ENCODE data around the gene SULF2.
A peak's percentile ranks its signal among the peaks of the same experiment; 100 is the strongest.

SULF2 gene

DNA sequence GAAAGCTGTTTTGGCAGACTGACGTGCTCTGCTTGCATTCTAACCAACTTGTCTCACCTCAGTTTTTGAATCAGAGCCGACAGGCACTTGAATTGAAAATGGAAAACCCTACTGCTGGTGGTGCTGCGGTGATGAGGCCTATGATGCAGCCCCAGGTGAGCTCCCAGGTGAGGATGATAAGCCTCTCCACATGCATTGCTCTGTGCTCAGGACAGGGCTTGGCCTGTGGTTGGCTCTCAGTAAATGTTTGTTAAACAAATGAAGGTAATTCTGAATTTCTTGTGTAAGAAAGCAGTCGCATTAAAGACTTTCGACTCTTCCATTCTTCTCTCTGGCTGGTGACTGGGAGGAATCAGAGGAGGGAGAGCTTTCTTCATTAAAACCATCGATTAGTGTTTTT is 136.3 kb downstream of the SULF2 start:
- peak; percentile 52 for DNase-seq (ENCODE audit: low spot score)

DNA sequence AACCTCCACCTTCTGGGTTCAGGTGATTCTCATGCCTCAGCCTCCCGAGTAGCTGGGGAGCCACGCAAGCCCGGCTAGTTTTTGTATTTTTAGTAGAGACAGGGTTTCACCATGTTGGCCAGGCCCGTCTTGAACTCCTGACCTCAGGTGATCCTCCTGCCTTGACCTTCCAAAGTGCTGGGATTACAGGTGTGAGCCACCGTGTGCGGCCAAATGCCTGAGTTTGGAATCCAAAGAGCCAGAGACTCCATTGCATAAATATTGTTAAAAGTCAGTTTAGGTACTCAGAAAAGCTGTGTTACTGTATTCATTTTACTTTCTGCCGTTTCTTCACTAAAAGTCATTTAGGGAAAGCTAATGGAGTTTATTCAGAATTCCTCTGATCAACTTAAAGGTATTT is 137.3 kb downstream of the SULF2 start:
- DNase-seq (ENCODE audit: low spot score) = no peak

DNA sequence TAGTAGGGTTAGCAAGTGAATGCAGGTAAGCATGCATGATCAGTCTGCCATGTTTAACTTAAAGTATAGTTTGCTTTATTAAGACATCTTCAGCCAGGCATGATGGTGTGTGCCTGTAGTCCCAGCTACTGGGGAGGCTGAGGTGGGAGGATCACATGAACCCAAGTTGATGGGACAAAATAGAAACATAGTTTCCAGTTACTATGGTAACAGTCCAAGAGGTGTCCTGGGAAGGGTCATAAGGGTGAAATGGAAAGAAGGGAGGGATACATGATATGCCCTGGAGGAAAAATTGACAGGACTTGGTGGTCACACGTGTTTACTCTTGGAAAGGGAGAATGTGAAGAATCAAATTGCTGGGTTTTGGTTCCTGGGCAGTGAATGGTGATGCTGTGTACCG is 139.6 kb downstream of the SULF2 start:
- DNase-seq (ENCODE audit: low spot score) = no peak

DNA sequence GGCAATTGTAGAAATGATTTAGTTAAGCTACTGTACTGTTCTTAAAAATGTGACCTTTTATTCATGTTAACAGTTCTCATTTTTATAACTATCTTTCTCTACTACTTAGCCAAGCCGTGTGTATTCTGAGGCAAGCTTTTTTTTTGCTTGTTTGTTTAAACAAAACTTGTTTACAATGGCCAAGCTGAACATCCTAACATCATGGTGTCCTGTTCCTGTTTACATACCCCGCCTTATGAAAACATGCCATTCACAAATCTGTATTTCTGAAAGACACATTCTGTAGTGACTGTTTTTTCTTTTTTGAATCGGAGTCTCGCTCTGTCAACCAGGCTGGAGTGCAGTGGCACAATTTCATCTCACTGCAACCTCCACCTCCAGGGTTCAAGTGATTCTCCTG is 142.7 kb downstream of the SULF2 start:
- no peak for DNase-seq (ENCODE audit: low spot score)

- DNase-seq (ENCODE audit: low spot score) = no peak
These were observed 143.2 kb downstream of the SULF2 start for GRCh38 chr20:47642118-47642517.

- DNase-seq (ENCODE audit: low spot score) = no peak
These were observed 146.4 kb downstream of the SULF2 start for GRCh38 chr20:47638851-47639250.

DNA sequence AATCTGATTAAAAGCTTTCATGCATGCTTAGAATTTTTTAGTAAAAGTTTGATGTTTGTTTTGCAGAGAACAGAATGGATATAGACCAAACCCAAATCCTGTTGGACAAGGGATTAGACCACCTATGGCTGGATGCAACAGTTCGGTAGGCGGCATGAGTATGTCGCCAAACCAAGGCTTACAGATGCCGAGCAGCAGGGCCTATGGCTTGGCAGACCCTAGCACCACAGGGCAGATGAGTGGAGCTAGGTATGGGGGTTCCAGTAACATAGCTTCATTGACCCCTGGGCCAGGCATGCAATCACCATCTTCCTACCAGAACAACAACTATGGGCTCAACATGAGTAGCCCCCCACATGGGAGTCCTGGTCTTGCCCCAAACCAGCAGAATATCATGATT is 150.0 kb downstream of the SULF2 start:
- DNase-seq (ENCODE audit: low spot score) = no peak

GRCh38 chr20:47631078-47631477 is 154.2 kb downstream of the SULF2 start:
- DNase-seq (ENCODE audit: low spot score) = no peak

- DNase-seq (ENCODE audit: low spot score) = no peak
These were observed 155.4 kb downstream of the SULF2 start for GRCh38 chr20:47629907-47630306.

DNA sequence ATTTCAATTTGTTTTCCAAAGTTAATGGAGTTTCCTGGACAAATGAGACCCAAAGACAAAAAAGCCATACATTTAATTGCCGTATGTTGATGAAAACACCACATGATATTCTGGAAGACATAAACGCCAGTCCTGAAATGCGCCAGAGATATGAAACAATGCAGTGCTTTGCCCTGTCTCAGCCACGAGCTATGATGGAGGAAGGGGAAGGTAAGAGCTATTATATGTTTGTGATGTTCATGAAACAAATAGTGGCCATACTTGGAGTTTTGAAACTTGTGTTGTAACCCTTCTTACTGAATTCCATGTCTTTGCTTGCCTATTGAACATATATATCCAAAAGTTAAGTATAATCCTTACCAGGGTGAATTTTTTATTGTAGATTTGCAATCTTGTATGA is 157.7 kb downstream of the SULF2 start:
- DNase-seq (ENCODE audit: low spot score) = no peak

DNA sequence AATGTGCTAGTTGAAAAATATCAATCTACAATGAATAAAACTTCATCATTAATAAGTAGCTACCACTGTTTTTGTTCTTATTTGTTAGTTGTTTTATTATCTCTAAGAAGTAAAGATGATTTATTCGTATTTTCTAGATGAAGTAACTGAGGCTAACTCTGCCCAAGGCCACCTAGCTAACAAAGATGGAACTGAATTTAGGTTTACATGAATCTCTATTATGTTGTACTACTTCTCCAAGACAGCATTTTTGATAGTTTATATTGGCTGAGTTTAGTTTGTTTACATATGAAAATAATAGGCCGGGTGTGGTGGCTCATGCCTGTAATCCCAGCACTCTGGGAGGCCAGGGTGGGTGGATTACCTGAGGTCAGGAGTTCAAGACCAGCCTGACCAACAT is 162.1 kb downstream of the SULF2 start:
- DNase-seq (ENCODE audit: low spot score) = no peak

GRCh38 chr20:47622118-47622665 is 163.1 kb downstream of the SULF2 start:
- no peak for DNase-seq (ENCODE audit: low spot score)

DNA sequence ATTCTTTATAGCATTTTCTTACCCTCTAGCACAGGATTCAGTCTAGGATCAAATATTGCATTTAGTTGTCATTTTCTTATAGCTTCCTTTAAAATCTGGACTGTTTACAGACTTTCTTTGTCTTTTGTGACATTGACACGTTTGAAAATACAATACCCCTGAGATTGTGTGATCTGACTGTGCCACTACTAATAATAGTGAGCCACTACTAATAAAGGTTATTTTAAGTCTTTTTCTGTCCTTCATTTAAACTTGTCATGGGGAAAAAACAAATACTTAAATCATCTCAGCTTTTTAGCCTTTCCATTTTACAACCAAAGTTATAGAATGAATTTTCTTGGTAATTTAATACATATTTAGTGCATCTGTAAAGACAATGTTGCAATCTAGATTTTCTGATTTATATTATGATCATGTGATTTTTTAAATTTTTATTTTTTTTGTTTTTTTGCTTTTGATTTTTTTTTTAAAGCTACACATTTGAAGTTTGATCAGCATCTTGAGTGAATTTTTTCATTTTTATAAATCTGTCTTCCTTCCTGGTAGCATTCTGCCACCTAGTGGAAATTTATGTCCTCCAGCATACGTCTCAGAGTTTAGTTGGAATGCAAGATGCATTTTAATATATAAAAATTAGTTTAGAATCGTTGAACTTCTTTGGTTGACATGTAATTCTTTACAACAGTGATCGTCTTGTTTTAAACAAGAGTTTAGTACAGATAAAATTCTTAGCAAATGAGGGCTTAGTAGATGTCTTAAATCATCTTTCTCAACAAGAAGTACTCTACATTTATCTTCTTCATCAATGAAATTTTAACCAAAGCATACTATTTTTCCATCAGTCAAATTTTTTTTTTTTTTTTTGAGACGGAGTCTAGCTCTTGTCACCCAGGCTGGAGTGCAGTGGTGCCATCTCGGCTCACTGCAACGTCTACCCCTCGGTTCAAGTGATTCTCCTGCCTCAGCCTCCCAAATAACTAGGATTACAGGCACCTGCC is 164.2 kb downstream of the SULF2 start:
- DNase-seq (ENCODE audit: low spot score) = peak; percentile 15

GRCh38 chr20:47618479-47618878 is 166.8 kb downstream of the SULF2 start:
- no peak for DNase-seq (ENCODE audit: low spot score)

DNA sequence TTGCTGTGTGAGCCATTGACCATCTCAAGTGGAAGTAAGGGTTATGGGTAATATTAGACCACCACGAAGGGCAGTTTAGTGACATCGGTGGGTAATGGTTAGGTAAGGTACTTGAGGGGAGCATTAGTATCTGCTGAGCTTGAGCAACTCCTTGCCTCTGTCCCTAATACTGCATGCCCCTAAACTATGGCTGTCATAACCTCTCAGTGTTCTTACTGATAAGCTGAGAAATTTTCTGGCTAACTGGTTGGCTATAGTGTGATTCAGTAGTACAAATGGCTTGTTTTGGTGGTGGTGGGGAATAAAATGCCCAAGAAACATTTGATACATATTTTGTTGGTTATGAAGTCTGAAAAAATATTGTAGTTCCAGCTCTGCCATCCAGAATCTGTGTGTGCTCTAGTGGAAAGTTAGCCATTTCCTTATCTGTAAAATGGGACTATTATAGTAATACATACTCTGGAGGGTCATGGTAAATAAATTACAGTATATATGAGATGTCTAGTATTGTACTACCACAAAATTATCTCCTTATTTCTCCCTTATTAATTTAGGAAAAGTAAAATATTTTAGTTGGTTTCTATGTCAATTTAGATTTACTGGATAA is 170.5 kb downstream of the SULF2 start:
- DNase-seq (ENCODE audit: low spot score) = no peak

- DNase-seq (ENCODE audit: low spot score) = no peak
These were observed 172.6 kb downstream of the SULF2 start for GRCh38 chr20:47612670-47613069.

DNA sequence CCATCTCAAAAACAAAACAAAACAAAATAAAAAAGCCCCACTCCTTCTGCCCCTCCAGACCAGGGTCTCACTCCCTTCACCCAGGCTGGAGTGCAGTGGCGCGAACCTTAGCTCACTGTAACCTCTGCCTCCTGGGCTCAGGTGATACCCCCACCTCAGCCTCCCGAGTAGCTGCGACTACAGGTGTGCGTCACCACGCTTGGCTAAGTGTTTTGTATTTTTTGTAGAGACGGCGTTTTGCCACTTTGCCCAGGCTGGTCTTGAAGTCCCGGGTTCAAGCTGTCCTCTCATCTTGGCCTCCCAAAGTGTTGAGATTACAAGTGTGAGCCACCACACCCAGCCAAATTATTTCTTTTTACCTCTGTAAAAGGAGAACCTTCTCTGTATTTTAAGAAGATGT is 173.5 kb downstream of the SULF2 start:
- no peak for DNase-seq (ENCODE audit: low spot score)

- no peak for DNase-seq (ENCODE audit: low spot score)
These were observed 174.4 kb downstream of the SULF2 start for GRCh38 chr20:47610945-47611250.

- DNase-seq (ENCODE audit: low spot score) = no peak
These were observed 174.9 kb downstream of the SULF2 start for GRCh38 chr20:47610247-47610944.

- no peak for DNase-seq (ENCODE audit: low spot score)
These were observed 176.3 kb downstream of the SULF2 start for GRCh38 chr20:47609001-47609400.
